Suppressor macrophage (primary cell): ENCODE measurements around the gene YDJC.
A peak's percentile ranks its signal among the peaks of the same experiment; 100 is the strongest.
"Not testable (repeated sequence)": the region's sequence is repeated elsewhere in the genome, so short reads cannot be mapped to it uniquely, and the experiment has no call there.

Source experiments
- DNase-seq, 4 experiments: peaks; one replicate each; pipeline ENCODE4 v3.0.0-alpha.2; 2020 to 2022

Gene YDJC

DNA sequence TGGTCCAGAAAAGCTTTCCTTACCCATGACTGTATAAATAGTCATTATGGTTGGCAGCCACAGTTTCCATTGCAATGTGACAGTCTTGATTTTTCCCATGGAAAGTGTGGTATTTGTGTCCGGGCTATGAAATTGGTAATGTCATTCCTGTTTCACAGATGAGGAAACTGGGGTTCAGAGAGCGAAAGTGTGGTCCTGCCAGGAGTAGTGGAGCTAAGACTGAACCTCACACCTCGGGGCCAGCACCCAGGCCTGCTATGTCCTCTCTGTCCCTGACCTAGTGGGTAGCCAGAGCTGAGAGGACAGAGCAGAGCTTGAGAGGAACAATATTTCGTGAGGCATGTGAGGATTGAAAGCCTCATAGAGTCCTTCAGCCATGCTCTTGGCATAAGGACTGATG lies 1.2 kb upstream of the YDJC start:
- no peak for DNase-seq

DNA sequence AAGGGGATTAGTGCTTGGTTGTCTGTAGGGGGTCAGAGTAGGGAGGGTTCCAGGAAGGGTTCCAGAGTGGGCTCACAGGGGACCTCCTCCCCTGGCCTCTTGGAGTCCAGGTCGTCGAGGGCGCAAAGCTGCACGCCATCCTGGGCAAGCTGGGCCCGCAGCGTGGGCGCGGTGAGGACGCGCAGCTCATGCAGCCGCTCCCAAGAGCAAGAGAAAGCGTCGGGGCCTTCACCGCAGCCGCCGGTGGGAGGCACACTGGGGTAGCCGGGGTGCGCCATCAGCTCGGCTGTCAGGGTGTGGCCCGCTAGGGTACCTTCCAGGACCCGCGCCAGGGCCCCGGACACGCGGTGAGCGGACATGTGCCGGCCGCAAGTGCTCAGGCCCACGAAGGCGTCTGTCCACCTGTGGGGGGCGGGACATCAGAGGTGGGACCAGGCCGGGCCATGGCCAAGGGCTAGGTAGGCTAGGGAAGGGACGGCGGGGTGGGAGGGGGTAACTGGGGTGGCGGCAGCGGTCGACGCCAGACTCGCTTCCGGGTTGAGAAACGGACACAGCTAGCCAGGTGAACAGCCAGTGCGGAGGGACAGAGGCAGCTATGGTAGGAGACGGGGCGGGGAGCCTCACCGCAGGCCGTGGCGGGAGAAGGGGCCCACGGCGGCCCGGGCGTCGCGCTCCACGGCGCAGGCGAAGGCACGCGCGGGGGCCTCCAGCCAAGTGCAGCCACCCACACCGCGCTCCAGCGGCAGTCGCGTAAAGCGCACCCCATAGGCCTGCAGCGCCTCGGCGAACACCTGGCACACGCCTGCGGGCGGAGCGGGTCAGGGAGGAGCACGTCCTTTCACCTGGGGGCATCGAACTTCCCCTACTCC lies 1.2 kb downstream of the YDJC start:
- no peak for DNase-seq

DNA sequence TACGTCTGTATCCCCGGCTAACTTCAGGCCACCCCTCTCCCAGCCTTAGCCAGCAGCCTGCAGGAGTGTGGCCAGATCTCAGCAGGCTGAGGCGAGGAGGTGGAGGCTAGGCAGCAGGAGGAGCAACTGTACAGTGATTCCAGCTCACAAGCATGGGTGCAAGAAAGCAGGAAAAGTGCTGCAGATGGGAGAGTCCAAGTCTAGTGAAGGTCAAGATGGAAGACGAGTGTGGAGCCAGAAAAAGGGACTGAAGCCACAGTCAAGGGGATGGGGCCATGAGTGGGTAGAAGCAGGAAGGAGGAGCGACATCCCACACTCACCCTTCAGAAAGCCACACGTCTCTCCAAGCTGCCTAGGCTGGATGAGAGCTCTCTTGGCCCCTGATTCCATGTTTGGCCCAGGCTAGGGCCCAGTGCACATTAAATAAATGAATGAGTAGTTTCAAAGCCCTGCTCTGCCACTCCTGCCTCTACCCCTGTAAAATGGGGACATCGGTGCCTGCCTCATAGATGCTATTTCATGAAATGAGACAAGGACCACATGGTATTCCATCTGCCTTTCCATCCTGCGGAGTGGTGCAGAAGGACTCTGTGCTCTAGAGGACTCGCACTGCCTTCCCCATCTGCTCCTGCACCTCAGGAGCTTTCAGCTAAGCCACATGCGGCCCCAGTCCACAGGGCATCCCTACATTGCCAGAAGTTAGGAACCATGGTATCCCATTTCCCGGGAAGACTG lies 2.9 kb downstream of the YDJC start:
- DNase-seq = no peak

DNA sequence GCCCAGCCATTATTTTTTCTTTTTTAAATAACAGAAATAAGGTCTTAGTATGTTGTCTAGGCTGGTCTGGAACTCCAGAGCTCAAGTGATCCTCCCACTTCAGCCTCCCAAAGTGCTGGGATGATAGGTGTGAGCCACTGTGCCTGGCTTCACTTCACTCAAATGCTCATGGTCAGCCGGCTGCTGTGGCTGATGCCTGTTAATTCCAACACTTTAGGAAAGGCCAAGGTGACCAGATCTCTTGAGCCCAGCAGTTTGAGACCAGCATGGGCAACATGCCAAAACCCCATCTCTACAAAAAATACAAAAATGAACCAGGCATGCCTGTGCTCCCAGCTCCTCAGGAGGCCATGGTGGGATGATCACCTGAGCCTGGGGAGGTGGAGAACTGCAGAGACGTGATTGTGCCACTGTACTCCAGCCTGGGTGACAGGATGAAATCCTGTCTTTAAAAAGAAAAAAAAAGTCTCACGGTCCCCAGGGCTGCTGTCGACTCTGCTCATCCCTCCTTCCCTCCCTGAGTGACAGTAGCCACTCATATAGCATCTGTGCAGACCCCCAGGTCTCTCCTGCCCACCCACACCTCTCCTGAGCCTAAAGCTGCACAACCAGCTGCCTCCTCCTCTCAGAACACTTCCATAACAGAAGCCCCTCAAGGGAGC lies 3.6 kb downstream of the YDJC start:
- DNase-seq = no peak

DNA sequence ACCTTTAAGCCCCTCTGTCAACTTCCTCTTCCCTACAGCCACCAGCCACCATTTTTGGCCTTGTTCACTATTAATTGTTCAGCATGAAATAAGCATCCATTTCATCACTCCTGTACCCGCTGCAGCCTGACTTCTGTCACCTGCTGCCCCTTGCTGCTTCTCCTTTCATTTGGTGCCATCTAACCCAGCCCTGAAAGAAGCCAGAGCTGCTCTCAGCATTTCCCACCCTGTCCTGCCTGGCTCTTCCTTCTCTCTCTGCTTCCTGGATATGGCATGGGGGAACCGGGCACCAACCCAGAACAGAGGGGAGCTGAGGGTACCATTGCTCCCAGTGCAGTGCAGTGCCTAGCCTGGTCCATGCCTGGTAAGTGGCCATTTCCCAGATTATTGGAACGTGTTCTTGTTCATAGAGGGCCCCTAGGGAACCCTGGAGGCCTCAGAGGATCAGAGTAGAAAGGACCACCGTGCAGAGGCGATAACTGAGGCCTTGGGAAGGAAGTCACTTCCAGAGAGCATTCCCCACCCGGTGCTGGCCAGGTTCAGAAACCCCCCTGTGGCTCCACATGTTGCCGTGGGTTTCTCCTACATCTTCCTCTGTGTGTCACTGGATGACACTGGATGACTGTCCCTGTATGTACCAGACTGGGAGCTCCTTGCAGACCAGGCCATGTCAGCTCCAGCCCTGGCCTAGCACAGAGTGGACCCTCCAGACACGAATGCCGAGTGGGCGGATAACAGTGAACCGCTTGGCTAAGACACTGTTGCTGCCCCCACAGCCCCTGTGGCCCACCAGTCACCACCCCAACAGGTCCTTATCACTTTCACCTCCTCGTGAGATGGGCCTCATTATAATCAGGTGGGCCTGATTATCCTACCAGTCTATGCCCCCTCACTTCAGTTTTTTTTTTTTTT lies 4.7 kb downstream of the YDJC start:
- DNase-seq = peak in 2 of 4 experiments; percentile 21 to 33

DNA sequence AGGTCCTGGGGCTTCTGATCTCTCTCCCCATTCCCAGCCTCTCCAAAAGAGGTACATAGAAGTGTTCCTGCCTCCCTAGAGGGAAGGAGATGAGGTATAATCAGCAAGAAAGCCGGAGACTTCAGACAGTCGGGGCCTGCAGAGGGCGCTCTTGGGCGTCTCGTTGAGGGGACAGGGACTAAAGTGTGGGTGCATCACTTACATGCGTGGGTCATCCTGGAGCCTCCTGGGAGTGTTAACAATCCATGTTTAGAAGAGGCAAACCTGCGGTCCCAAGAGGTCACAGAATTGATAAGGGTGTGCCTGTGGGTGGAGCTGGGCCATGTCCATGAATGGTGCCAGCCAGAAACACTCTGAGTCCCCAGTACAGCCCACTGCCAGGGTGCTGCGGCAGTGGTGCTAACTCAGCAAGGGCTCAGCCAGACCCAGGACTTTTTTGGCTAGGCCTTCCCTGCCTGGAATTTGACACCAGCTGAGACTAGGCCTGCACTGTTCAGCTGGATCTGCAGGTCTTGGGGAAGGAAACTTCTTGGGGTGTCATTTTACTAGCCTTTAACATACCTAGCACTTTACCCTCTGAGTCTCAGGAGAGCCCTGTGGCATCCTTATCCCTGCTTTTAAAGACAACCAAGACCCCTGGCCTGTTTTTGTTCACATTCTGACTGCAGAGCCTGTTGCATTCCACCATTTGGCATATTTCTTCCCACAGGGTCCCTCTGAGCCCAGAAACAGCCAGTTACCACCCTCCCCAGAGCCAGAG lies 5.5 kb downstream of the YDJC start:
- DNase-seq = peak in 3 of 4 experiments; percentile 10 to 63 (median 23)

DNA sequence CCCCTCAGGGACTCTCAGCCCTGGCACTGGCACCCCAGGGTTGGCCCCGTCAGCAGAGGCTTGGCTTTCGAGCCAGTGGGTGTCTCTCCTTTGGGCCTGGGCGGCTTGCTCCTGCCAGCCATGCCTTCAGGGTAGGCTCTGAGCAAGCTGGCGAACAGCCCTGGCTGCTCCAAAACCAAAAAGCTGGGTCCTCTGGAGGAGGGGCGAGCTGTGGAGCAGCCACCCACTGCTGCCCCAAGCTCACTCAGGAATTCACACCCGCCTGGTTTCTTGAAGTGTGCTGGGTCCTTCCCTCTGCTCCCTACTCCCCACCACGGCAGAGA lies 6.2 kb downstream of the YDJC start:
- no peak for DNase-seq

DNA sequence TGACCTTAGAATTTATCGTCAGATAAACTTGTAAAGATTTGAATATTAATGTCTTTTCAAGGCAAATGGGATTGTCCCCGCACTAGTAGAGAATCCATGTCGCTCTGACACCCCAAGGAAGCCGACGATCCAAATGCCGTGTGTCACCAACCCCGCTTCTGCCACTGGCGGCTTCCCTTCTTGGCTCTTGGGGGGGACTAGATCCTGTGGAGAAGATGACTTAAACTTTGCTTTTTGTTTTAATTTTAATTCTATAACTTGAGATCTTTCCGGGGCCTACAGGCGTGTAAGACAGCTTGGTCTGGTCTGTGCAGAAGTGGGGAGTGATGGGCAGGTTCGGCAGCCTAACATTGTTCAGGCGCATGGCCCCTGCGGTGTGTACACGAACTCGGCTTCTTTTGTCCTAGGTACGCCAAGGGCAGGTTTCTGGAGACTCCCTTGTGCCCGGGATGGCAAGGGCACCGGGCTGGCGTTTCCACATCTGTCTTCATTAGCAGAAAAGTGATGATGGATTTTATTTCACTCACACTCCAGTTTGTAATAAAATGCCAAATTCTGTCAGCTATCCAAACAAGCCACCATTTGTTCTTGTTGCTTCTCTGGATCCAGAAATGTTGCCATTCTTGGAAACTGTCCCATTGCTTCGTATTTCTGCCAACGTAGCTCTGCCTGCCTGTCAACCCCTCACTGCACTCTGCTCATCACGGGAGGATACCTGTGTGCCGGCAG lies 6.7 kb downstream of the YDJC start:
- DNase-seq = no peak

DNA sequence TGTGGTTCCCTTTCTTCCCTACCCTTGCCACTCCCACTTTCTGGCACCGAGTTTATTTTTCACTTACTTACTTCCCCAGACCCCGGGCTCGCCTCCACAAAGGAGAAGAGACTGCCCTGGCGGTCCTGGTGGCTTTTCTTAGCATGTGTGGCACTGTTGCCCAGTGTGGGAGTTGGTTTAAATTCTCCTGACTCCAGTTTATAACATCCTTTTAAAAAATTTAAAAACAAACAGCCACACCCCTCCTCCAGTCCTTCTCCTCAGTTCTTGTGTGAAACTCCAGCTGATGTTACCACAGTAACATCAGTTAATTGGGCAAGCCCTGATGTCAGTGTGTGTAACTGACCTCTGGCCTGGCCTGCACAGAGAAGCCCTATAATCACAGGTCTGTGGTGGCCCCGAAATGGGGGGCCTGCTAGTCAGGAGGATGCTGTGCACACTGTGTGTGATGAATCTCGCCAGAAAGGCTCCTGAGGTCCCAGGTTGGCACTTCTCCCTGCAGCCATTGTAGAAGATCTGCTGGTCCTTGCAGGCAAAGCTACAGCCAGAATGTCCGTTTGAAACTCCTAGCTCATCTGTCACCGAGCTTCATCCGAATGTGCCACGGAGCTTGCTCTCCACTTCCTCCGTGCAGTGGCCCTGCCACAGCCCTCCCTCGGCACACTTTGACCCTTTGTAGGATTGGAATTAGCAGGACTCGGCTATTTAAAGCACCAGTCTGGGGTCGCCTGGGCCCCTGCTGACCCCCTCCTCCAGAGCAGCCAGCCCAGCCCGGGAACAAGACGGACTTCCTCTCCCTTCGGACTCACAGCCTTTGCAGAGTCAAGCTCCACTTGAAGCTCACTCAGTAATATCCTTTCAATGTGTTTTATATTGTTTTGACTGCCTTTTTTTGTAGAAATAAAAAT lies 7.6 kb downstream of the YDJC start:
- peak; percentile 79 to 91 (median 89) for DNase-seq

DNA sequence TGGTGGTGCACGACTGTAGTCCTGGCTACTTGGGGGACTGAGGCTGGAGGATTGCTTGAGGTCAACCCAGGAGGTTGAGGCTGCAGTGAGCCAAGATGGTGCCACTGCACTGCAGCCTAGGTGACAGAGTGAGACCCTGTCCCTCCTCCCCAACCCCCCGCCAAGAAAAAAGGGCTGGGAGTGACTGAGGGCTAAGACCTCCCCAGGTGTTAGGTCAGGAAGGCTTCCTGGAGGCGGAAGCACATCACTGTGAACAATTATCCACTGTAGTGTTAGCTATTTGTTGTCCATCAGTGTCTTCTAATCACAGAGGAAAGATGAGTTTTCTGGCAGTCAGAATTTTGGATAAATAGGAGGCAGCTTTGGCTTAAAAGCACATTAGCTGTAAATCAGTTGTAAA lies 8.8 kb downstream of the YDJC start:
- DNase-seq = no peak

DNA sequence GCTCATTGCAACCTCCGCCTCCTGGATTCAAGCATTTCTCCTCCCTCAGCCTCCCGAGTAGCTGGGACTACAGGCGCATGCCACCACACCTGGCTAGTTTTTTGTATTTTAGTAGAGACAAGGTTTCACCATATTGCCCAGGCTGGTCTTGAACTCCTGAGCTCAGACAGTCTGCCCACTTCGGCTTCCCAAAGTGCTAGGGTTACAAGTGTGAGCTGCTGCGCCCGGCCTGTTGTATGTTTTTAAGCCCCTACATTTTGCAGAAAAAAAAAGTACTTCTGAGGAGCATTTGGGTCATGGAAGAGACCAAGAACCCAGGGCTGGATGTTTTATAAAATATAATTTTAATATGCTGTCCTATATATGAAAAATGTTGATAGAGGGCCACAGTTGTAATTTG lies 12.5 kb downstream of the YDJC start:
- not testable (repeated sequence) for DNase-seq

DNA sequence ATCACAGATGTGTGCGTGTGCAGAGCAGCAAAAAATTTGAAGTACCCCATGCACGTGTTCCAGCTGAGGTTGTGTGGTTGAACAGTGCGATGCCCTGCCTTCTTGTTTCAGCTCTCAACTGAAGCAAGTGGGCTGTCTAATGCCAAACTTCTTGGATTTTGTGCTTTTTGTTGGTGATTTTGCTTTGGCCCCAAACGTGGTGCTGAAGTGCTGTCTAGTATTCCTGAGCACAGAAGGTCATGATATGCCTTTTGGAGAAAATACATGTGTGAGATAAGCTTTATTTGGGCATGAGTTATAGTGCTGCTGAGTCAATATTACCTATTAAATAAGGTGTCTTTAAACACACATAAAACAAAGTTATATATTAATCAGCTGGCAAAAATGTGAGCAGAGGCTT lies 14.1 kb downstream of the YDJC start:
- no peak for DNase-seq

DNA sequence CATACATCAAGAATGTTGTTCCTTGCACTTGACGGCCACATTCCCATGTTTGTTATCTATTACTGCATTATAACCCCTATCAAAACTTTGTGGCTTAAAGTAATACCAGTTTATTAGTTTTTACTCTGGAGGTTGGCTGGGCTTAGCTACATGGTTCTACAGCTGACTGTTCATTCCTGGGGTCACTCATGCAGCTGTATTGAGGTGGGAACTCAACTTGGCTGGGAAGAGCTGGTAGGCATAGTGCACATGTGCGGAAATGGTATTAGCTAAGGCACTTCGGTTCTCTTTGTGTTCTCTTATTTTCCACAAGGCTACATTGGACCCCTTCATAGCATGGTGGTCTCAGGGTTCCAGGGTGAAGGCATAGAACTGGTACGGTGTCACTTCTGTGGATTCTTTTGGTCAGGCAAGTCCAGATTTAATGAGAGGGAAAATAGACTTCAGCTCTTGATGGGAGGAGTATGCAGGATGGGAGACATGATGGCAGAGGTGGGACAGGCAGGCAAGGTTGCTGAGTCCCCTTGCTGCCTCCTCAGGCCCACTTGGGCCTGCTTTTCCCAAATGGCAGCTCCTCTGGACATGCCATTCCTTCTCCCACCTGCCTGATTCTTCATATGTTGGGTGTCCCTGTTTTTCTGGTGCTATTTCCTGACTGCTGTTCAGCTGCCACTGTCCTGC lies 16.1 kb downstream of the YDJC start:
- no peak for DNase-seq

DNA sequence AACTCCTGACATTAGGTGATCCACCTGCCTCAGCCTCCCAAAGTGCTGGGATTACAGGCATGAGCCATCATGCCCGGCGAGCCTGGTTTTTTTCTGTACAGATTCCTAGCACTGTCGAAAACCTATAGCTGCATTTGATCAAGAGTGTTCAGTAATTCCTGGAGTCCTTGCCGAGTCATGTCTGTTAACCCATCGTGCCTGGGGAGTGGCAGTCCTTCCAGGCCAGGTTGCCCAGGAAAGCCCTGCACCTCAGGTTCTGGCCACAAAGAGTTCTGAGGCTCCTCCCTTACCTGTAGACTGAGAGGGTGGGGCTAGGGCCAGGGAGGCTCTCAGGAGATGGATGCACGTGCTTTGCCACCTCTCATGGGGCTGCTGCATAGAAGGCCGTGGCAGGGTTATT lies 17.0 kb downstream of the YDJC start:
- DNase-seq = no peak

DNA sequence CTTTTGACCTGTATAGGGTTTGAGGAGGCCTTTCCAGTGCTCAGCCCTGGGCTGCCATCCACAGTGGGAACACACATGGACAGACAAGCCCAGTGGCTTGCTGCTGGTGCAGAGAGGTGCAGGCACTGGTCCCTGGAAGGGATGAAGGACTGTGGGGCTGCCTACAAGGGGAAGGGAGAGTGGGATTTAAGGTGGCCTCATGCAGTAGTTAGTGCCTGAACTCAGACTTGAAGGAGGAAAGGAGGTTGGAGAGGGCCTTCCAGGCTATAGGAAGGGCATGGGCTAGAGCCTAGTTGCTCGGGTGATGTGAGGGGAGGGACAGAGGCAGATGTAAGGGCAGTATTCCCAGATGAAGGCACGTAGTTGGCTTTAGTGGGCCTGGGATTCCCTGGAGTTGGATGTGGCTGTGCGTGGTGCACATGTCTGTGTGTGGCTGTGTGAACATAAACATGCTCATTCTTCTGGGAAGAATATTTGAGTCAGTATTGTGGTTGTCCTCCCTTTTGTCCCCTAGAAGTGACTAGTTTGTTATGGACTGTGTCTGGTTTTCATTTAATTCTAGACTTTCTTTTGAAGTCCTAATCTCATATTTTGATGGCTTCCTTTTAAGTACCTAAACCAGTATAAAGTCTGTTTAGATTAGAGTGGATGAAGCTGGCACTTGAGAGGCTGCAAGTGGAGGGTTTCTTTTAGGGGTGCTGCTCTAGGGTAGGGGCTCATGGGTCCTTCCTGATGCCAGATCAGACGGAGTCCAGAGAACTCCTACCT lies 18.4 kb downstream of the YDJC start:
- DNase-seq = no peak

DNA sequence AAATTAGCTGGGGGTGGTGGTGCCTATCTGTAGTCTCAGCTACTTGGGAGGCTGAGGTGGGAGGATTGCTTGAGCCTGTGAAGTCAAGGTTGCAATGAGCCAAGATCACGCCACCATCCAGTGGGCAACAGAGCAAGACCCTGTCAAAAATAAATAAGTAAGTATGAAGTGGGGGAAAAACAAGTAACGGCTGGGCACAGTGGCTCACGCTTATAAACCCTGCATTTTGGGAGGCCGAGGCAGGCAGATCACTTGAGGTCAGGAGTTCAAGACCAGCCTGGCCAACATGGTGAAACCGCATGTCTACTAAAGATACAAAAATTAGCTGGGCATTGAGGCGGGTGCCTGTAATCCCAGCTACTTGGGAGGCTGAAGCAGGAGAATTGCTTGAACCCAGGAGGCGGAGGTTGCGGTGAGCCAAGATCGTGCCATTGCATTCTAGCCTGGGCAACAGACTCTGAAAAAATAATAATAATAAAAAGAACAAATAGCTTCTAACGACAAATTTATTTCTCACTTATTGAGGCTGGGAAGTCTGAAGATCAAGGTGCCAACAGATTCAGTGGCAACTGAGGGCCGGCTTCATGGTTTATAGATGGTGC lies 20.2 kb downstream of the YDJC start:
- not testable (repeated sequence) for DNase-seq

DNA sequence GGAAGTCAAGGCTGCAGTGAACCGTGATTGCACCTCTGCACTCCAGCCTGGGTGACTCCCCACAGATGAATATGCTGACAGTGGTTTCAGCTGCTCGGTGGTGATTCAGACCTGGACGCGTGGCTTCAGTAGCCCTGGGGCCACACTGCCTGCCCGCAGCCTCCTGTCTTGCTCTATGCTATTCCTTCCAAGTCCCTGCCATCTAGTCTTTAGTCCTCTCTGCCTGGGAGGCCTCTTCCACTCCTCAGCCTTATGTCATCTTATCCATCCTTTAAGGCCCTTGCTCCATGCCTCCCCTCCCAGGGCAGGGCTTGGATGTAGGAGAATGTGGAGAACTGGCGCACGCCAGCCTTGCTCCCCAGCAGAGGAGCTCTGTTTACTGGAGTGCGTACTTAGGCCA lies 23.0 kb downstream of the YDJC start:
- DNase-seq = no peak
